Measurements from ENCODE around the gene CDK9. TPM values are rescaled to one million over a fixed set of nuclear protein-coding genes. Genes with fewer than 3 reads are reported as not detected.
"Not testable (repeated sequence)": the region's sequence is repeated elsewhere in the genome, so short reads cannot be mapped to it uniquely, and the experiment has no call there.

Gene CDK9
- total RNA-seq, 1 donor from 2014 or later = 45.1 TPM

- no peak for DNase-seq
Measured at GRCh38 chr9:127780126-127780885, 5.5 kb upstream of the CDK9 start.

GRCh38 chr9:127780909-127781308 lies 4.9 kb upstream of the CDK9 start:
- not testable (repeated sequence) for DNase-seq

GRCh38 chr9:127781806-127782205 lies 4.0 kb upstream of the CDK9 start:
- no peak for DNase-seq

- no peak for DNase-seq
Measured at GRCh38 chr9:127783111-127784008, 2.5 kb upstream of the CDK9 start.

- peak; percentile 74 for DNase-seq
Measured at GRCh38 chr9:127785023-127785932, 556 bp upstream of the CDK9 start.

- DNase-seq = no peak
Measured at GRCh38 chr9:127786773-127787104, 905 bp downstream of the CDK9 start.

- no peak for DNase-seq
Measured at GRCh38 chr9:127788337-127789011, 2.6 kb downstream of the CDK9 start.

GRCh38 chr9:127789179-127789578 lies 3.3 kb downstream of the CDK9 start:
- no peak for DNase-seq

- DNase-seq = no peak
Measured at GRCh38 chr9:127790094-127790855, 4.4 kb downstream of the CDK9 start.

- no peak for DNase-seq
Measured at GRCh38 chr9:127791085-127791484, 5.3 kb downstream of the CDK9 start.

- DNase-seq = no peak
Measured at GRCh38 chr9:127792417-127793031, 6.7 kb downstream of the CDK9 start.

GRCh38 chr9:127793093-127793708 lies 7.4 kb downstream of the CDK9 start:
- DNase-seq = no peak

GRCh38 chr9:127794001-127794791 lies 8.4 kb downstream of the CDK9 start:
- no peak for DNase-seq

GRCh38 chr9:127796225-127796813 lies 10.5 kb downstream of the CDK9 start:
- no peak for DNase-seq

GRCh38 chr9:127796852-127797370 lies 11.1 kb downstream of the CDK9 start:
- no peak for DNase-seq

- DNase-seq = no peak
Measured at GRCh38 chr9:127801955-127802575, 16.2 kb downstream of the CDK9 start.

- DNase-seq = peak; percentile 87
Measured at GRCh38 chr9:127802576-127803443, 17.0 kb downstream of the CDK9 start, which contains the start of gene FPGS. Gene FPGS (plus strand): TSS chr9:127802882. CDS start chr9:127802925, 43 bp downstream.

Data from occipital lobe (tissue), 2 donors.